GM19035 (cell line): ENCODE measurements around the gene GIPR.
A peak's percentile ranks its signal among the peaks of the same experiment; 100 is the strongest.
"Not testable (repeated sequence)": the region's sequence is repeated elsewhere in the genome, so short reads cannot be mapped to it uniquely, and the experiment has no call there.

ENCODE experiments used
- ATAC-seq: cut with Tn5 transposase; IDR thresholded peaks from one replicate; pipeline ENCODE4 v1.9.1; 2021; ENCODE audit not compliant: unreplicated experiment

Gene GIPR

DNA sequence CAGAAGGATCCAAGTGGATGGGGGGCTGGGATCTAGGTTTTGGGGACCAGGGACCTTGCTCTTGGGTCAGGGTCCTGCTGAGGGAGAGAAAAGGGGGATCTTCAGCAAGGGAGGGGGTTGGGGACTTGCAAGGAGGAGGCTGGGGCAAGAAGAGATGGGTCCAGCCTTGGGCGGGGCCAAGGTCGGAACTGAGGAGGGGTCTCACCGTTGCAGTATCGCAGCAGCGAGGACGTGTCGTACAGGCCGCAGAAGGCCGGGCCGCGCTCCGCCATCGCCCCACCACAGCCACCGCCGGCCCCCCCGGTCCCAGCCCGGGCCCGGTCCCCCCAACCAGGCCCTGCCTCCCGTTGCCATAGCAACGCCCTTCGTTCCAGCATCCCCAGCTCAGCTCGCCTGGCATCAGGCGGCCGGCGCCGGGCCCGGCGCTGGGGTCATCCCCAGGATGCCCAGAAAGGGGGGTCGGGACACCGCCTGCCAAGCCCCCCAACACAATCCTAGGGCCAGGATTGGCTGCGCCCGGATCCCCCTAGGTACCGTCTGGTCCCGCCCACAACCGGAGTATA, 22.9 kb upstream of the GIPR start:
- no peak for ATAC-seq

DNA sequence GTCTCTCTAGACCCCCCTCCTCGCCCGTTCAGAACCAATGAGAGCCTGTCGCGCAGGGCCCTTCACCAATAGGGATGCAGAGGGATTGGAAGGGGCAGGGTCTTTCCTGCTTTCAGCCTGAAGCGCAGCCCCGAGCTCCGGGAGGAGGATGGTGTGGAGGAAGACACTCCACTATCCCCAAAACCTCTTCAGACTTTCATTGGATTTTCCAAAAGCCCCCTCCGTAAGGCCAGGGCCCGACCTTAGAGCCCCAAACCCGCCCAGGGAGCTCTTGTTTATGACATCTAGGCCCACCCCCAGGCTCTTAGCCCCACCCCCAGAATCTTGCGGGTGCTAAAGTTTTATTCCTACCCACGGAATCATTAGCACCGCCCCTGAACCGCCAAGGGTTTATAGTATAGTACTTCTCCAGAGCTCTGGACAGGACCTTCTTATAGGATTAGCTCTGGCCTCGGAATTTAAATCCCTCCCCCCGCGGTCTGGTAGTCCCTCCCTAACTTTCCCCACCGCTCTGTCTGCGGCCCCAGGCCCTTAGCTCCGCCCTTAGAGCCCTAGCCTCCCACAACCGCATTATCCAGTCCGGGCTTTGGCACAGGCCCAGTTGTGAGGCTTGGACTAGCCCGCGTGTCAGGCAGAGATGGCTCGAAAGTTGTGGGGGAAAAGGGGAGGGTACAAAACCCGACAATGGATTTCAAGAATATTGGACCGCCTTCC, 22.2 kb upstream of the GIPR start:
- peak; percentile 24 for ATAC-seq

DNA sequence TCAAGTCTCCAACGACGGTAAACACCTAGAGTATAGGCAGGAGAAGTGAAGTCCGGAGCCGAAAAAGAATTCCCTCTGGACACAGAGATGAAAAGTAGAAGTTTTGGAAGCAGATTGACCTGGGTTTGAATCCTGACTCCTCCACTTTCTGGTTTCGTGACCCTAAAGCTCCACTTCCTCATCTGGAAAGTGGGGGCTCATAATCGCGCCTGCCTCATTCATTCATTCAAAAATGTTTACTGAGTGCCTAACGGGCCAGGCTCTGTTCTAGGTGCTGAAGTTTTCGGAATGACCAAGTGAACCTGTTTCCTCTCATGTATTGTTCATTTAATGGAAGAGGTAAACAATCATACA, 21.7 kb upstream of the GIPR start:
- ATAC-seq = no peak

DNA sequence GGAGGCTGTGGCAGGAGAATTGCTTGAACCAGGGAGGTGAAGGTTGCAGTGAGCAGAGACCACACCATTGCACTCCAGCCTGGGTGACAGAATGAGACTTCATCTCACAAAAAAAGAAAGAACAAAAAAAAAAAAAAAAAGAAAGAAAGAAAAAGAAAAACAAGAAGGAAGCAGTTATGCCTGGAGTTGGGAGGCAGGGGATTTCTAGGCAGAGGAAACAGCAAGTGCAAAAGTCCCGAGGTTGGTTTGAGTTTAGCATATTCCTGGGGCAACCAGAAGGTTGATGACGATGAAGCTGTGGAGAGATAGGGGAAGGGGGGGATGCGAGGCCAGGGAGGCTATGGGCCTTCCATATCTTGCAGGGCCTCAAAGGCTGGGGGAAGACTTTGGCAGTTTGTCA, 17.3 kb upstream of the GIPR start:
- ATAC-seq = no peak

DNA sequence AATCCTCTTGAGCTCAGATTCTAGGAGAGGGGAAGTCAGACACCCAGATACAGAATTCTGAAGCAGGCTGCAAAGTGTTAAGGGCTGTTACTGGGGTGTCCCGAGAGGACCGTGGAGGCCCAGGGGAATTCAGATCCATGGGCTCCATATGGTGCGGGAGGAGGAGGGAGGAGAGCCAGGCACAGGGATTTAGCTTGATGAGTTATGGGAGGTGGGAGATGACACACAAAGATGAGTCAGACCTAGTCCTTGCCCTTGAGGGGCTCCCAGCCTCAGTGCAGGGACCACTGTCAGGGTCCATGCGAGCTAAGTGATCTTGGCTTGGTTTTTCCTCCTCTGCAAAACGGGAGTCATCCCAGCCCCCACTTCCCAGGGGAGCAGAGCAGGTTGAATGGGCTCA, 14.4 kb upstream of the GIPR start:
- ATAC-seq = no peak

DNA sequence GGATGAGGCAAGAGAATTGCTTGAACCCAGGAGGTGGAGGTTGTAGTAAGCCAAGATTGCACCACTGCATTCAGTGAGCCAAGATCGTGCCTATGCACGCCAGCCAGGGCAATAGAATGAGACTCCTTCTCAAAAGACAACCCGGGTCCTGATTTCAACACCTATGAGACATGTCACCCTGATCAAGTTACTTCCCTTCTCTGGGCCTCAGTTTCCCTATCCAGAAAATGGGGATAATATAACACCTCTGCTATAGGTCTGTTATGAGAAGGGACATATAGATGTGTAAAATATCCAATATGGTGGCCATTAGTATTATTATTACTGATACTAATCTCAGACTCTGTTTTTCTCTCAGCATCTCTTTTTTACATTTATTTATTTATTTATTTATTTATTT, 12.9 kb upstream of the GIPR start:
- ATAC-seq = no peak

DNA sequence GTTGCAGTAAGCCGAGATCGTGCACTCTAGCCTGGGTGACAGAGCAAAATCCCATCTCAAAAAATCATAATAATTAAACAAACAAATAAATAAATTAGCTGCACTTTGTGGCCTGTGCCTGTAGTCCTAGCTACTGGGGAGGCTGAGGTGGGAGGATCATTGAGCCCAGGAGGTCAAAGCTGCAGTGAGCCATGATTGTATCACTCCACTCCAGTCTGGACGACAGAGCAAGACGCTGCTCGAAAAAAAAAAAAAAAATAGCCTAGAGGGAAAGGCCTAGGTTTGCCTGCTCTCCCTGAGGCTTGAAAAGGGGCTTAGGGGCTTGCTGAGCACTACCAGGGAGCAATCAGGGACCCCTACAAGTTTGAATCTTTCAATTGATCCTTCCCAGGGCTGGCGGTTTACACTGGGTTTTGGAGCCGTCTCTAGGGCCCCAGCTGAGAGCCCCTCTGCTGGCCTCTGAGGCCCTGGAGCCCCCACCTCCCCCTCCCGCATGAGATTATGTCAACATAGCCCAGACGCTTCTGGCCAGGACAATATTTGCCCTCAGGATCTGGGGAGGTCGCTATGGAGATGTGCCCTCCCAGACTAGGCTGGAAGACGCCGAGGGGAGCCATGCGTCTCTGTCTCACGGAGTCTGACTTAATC, 10.4 kb upstream of the GIPR start:
- no peak for ATAC-seq

DNA sequence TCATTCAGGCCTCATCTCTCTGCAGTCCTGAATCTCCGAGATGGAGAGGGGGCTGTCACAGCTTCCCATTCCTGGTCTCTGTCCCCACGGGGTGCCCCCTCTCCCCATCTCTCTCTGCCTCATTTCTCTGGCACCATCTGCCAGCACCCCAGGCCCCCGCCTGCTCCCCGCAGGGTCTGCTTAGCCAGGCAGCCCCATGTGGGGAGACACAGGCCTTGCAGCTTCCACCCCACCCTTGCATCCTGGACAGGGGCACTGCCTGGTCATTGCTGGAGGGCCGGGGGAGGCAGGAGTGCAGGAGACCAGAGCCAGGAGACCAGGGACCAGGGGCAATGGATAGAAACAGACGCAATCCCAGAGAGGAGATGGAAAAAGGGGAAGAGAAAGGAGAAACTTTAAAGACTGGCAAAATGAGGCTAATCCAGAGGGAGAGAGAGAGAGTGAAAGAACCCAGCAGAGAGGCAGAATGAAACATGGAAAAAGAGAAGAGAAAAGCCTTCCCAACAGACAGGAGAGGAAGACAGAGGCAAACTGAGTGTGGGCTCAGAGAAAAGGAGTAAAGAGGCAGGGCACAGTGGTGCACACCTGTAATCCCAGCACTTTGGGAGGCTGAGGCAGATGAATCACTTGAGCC, 8.8 kb upstream of the GIPR start:
- ATAC-seq = no peak

DNA sequence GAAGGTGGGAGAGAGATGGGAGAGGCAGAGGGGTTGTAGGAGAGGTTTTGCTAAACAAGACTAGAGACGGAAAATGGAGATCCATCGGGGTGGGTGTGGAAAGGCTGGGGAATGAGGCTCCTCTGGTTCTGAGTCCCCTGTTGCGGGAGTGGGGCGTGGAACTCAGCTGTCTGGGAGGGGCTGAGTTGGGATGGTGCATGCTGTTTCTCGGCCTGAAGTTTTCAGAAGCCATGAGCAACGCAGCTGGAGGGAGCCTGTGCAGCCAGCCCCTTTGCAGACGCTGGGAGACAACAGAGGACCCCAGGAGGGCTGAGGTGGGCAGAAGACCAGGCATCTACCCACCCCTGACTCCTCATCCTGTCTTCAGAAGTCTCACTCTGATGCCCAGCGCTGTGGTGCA, 7.4 kb upstream of the GIPR start:
- ATAC-seq = no peak

DNA sequence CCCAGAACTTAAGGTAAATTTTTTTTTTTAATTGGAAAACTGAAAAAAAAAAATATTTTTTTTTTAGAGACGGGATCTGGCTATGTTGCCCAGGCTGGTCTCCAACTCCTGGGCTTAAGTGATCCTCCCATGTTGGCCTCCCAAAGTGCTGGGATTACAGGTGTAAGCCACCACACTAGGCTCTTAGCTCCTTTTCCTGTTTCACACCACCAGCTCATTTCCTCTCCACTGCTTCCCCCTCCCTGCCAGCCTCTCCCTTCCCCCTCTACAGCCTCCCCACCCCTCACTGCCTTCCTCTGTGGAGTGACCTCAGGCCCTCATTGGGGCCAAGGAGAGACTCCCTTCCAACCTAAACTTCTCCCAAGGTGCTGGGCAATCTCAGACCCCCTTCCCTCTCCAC, 4.2 kb upstream of the GIPR start:
- ATAC-seq = no peak

DNA sequence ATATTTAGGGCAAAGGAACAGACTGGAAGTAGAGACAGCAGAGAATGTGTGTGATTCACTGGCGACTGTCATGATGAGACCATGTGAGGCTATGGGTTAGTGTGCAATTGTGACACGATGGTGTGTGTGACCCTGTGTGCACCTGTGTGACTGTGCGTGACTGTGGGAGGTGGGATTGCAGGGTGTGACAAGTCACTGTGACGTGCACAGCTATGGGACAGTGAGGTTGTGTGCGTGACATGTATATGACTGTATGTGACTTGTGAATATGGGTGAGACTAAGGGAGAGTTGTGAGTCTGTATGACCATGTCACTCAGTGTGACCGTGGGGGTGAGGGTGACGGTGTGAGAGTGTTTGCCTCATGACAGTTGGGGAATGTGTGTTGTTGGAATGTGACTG, 3.4 kb upstream of the GIPR start:
- no peak for ATAC-seq

DNA sequence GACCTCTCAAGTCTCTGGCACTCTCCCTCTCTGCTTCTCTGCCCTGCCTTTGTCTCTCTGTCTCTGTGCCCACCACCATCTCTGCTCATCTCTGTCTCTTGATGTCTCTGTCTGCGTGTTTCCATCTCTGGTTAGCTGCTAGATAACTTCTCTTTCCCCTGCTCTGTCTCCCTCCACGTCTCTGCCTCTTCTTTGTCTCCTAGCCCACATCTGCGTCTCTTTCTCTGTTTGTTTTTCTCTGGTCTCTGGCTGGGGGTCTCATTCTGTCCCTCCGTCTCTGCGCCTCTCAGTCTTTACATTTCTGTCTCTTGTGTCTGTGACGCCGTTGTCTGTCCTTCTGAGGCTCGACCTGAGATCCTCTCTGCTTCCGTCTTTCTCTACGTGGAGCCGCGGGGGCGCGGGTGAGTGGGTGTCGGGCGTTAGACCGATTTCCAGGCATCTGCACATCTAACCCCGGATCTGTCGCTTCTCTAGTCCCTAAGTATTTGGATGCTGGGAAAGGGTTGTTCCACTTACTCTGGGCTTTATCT, 386 bp downstream of the GIPR start:
- no peak for ATAC-seq

DNA sequence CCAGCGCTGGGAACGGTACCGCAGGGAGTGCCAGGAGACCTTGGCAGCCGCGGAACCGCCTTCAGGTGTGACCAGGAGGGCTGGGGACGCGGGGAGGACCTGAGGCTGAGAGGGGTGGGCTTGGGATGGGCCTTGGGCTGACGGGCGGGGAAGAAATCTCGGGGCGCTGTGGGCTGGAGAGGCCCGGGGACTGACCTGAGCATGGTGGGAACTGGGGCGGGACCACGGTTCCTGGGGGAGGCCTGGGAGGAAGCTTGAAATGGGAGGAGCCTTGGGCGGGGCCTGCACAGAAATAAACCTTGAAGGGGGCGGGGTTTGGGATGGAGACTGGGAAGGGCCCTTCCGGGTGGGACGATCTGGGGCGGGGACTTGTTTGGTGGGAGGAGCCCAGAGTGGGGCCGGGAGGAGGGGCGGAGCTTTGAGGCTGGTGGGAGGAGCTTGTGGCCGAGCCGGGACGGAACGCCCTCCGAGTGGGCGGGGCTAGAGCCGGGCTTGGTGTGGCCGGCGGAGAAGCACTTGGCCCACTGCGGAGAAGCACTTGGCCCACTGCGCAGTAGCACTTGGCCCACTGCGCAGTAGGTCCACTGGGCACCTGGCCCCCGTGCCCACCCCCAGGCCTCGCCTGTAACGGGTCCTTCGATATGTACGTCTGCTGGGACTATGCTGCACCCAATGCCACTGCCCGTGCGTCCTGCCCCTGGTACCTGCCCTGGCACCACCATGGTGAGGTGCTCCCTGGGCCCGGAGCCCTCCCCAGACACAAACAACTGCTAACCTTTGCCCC, 2.8 kb downstream of the GIPR start:
- ATAC-seq = peak; percentile 50

DNA sequence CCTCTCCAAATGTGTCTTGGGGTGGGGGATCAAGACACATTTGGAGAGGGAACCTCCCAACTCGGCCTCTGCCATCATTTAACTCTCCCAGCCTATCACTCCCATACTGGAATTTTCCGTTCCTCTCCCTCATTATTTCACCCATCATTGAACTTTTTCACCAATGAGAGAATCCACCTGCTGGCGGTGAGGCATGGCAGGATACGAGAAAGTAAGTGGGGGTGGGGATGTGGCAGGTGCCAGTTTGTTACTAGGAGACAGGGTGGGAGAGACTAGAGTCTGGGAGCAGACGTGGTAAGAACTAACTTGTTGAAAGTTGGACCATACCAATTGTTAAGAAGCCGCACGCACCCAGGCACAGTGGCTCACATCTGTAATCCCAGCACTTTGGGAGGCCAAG, 6.9 kb downstream of the GIPR start:
- no peak for ATAC-seq

DNA sequence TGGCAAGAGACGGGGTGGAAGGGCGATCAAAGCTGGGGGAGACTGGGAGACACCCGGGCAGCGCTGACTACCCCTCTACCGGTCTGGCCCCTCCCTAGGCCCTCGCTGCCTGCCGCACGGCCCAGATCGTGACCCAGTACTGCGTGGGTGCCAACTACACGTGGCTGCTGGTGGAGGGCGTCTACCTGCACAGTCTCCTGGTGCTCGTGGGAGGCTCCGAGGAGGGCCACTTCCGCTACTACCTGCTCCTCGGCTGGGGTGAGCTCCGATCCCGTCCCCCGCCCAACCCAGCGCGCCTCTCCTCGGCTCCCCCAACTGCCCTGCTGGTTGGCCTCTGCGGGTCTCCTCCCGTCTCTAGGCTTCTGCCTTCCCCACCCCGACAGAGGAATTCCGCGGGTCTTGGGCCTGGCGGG, 8.8 kb downstream of the GIPR start:
- ATAC-seq = peak; percentile 16

DNA sequence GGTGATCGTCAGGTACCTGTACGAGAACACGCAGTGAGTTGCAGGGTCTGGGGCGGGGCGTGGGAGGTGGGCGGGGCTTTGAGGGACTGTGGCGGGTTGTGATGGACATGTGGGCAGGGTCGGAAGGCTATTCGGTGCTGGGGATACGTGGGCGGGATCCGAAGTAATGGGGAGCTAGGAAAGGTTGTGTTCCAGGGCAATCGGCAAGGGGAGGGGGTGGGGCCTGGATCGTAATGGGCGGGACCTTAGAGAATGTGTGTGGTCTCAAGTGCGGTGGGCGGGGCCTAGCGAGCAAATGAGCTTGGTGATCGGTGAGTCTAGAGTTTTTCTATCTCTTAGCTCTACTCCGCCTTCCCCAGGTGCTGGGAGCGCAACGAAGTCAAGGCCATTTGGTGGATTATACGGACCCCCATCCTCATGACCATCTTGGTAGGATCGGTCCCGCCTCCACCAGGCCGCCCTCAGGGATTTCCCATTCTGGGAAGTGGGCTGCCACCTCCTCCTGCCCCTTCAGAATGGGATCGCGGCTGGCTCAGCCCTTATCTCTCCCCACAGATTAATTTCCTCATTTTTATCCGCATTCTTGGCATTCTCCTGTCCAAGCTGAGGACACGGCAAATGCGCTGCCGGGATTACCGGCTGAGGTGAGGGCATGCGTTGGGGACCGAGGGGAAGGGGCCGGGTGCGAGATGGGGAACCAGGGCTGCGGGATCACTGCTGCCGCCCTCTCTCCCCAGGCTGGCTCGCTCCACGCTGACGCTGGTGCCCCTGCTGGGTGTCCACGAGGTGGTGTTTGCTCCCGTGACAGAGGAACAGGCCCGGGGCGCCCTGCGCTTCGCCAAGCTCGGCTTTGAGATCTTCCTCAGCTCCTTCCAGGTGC, 9.6 kb downstream of the GIPR start:
- ATAC-seq = peak; percentile 41

DNA sequence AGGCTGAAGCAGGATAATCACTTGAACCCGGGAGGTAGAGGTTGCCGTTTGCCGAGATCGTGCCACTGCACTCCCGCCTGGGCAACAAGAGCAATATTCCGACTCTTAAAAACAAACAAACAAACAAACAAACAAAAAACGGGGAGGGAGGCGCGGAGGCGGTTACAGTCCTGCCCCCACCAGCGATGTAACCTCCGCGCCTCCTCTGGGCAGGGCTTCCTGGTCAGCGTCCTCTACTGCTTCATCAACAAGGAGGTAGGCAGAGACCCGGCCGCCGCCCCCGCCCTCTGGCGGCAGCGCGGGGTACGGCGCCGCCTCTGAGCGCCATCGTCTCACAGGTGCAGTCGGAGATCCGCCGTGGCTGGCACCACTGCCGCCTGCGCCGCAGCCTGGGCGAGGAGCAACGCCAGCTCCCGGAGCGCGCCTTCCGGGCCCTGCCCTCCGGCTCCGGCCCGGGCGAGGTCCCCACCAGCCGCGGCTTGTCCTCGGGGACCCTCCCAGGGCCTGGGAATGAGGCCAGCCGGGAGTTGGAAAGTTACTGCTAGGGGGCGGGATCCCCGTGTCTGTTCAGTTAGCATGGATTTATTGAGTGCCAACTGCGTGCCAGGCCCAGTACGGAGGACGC, 13.5 kb downstream of the GIPR start:
- peak; percentile 74 for ATAC-seq

DNA sequence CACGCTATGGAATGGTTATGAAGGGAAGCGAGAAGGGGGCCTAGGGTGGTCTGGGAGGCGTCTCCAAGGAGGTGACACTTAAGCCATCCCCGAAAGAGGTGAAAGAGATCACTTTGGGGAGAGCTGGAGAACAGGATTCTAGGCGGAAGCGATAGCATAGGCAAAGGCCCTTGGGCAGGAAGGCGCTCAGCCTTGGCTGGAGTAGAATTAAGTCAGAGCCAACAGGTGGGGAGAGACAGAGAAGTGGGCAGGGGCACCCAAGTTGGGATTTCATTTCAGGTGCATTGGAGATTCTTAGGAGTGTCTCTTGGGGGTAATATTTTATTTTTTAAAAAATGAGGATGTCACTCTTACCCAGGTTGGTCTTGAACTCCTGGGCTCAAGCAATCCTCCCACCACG, 14.1 kb downstream of the GIPR start:
- no peak for ATAC-seq

DNA sequence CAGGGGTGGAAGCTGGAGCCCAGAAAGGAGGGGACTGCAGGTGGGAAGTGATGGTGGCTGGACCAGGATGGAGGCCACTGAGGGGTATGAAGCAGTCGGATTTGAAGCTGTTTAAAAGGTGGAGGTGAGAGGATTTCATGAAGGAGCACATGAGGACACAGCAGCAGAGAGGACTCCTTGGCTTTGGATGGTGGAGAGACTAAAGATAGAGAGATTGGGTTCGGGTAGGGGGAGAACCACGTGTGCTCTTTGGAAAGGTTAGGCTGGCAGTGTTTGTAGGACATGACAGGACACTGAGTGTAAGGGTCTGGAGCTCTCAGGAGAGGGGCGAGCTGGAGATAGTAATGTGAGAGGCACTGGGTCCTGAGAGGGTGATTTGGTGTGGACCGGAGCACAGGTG, 14.9 kb downstream of the GIPR start:
- no peak for ATAC-seq

DNA sequence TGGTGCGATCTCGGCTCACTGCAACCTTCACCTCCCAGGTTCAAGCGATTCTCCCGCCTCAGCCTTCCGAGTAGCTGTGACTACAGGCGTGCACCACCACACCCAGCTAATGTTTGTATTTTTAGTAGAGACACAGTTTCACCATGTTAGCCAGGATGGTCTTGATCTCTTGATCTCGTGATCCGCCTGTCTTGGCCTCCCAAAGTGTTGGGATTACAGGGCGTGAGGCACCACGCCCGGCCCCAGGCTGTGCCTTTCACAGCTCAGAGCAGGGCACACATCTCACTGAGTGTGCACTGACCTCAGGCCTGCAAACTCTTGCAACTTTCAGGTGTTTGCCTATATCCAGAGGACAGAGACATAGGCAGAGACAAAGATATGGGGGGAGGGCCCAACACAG, 17.0 kb downstream of the GIPR start:
- ATAC-seq = not testable (repeated sequence)
